UCSD-AML1 (cell line): Measurements from ENCODE around the gene CALN1.
"Not testable (repeated sequence)": the region's sequence is repeated elsewhere in the genome, so short reads cannot be mapped to it uniquely, and the experiment has no call there.

Experiments used
- DNase-seq: peaks from one replicate; lab custom pipeline; 2025; ENCODE audit not compliant: unreplicated experiment; lab: John Stamatoyannopoulos, UW

The CALN1 gene

DNA sequence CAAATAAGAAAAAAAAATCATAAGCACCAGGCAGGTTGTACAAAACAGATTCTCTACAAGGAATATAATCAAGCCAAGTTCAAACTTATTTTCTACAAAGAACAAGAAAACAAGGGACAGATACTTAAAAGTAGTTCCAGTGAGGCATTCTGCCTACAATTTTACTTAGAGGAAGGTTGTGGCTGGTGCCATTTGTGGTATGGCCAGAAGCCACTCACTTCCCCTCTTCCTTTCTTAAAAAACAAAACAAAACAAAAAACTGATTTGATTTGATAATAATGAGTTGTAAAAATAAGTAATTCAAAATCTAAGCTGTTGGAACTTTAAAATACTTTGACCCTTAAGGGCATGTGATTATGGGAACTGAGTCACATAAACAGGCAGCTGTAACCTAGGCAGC lies 420.6 kb downstream of the CALN1 start:
- DNase-seq: no peak

DNA sequence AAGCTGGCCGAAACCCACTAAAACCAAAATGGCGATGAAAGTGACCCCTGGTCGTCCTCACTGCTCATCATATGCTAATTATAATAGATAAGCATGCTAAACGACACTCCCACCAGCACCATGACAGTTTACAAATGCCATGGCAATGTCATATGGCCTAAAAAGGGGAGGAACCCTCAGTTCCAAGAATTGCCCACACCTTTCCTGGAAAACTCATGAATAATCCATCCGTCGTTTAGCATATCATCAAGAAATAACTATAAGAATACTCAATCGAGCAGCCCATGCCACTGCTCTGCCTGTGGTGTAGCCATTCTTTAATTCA lies 422.0 kb downstream of the CALN1 start:
- no peak for DNase-seq

DNA sequence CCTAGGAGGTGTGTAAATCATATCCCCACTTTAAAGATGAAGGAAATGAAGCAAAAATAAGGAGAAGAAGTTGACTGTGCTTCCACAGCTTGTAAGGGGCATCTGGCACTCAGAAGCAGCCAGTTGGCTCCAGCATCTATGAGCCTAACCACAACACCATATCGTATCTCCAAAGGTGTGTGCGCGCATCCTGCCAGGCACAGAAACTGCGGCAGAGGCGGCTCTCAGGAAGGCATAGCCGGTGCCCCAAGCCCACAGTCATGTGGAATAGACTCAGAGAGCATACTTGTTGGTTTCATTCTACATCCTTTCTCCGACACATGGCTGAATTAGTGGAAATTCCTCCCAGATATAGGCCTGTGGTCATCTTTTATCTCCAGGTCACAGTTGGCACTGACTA lies 423.9 kb downstream of the CALN1 start:
- no peak for DNase-seq

DNA sequence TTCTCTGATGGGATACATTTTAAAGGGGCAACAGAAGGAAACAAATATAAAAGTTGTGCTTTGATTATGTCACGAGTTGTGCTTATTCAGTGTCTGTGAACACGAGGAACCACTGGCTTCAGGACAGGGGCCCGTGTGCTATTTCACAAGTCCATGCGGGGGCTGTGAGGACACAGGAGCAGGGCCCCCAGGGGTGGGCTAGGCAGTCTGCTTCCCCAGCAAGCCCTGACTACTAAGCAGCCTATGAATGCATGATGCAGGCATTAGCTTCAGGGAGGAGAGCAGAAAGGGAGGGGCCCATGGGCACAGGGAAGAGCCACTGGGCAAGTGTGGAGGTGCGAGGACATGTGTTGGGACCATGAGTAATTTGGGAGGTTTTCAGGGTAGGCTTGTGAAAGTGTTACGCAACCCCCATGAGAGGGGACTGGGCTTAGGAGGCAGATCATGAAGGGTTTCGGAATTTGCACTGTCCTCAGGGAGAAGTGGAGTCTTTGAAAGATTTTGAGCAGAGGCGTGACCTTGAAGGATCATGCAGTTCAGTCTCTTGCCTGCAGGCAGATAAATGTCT lies 424.9 kb downstream of the CALN1 start:
- no peak for DNase-seq

DNA sequence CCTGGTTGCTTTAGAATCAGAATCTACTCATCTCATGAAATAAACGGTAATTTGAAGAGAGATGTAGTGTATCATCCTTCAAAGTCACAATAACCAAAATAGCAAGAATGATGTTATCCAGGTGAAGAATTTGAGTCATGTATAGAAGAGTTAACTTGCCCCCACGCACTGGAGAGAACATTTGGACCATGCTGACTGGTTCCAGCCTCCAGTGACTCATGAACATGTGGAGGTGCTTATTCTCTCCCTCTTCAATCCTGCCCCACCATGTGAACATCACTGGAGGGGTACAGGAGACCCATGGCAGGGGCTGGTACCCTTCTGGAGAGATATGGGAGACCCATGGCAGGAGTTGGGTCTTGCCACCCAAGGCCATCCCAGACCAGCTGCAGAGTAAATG lies 427.8 kb downstream of the CALN1 start:
- no peak for DNase-seq

DNA sequence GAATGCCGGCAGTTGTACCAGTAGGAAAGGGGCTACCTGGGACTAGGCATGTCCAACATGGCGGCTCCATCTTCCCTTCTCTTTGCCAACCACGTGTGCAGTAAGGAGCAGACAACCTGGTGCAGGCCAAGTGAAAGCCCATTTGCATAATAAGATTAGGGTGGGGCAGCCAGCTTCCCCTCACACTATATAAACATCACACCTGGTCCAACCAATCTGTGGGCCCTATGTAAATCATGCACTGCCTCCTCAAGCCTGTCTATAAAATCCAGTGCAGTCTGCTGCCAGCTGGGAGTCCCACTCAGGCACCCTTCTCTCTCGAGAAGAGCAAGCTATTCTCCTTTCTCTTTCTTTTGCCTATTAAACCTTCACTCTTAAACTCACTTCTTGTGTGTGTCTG lies 429.3 kb downstream of the CALN1 start:
- DNase-seq: no peak

DNA sequence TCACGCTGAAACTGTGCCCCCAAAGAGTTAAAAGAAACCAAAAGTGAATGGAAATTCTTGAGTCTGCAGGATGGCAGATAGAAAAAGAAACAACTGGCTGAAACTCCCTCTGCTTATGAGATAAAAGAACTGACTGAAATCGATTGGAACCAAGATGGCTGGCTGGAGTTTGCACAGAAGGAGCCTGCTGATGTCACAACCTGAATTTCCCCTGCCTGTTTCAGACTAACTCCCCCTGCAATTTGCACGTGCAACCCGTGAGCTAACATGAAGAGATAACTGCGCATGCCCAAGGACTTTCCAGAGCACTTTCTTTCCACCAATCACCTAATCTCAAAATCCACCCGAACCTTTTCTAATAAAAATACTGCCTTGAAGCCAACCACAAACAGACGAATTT lies 435.5 kb downstream of the CALN1 start:
- DNase-seq: no peak

DNA sequence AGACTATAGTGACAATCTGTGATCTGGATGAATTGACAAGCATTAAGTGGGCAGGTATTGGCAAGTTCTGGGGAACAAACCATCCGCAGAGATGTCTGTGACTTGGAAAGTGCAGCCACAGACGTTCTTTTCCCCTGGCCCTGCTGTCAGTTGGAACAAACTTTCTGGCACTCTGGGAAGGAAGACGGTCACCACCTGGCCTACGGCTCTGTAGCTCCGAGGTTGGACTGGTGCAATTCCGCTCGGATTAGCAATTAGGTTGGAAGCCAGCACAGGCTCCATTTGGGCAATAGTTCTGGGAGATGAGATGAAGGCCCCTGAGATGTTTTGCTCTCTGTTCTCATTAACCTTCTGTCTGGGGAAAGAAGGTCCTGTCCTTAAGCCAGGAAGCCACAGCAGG lies 437.5 kb downstream of the CALN1 start:
- DNase-seq: no peak

DNA sequence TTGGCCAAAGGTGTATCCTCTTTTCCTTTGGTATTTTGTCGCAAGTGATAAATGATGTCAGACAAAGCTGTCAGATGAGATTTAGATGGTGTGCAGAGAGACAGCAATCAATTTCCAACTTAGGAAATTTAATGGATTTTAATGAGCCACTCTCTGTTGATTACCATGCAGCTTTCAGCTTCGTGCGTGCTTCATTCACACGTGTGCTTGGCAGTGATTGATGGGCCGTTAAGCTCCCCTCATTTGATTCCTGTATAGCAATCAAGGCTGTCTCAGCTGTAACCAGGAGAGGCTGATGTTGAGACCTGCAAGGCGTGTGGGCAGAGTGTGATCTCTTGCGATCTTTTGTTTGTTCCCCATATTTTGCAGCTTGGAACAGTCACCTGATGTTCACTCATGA lies 439.6 kb downstream of the CALN1 start:
- DNase-seq: no peak

DNA sequence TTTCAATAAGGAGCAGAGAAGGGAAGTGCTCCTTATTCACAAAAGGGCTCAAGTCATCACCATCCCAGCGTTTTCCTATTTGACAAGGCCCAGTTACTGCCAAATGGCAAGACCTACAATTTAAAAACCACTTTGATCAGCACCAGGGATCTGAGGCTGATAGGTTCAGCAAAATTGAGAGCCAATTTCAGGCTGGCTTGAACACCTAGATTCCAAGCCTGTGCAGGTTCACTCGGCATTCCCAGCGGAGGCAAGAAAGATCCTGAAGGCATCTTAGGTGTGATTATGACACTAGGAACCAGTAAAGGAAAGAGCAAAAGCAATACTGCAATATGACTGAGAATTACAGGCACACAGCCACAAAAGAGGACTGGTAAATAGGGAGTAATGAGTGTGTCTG lies 441.4 kb downstream of the CALN1 start:
- no peak for DNase-seq

DNA sequence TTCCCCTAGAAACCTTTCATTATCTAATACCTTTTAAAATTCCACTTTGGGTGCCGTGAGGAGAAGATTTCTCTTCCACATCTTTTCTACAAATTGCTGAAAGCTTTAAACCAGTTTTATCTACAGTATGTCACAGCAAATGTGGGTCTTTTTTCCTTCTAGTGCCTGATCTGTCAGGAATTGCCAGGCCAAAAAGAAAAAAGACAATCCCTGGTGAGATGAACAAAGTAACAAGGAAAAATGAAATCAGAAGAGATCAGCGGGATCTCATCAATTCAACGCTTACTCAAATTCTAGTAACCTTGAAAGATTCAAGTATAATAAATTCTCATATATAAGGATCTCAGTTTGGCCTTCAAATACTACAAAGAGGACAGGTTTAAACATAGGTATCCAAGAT lies 449.5 kb downstream of the CALN1 start:
- DNase-seq: no peak

DNA sequence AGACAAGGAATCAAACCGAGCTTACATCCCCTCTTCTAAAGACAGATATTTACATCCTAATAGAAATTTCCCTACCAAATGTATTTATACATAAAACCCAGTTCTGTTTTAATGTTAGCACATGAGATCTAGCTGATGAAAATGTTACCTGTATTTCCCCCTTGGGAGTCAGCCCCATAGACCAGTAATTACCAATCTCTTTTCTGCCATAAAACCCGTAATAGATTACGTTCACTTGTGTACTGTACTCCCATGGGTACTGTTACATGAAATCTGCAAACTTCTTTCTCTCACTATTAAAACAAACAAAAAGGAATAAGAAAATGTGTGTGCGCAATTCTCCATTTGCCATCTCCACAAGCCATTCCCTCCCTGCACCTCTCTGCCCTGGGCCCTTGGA lies 450.9 kb downstream of the CALN1 start:
- no peak for DNase-seq

DNA sequence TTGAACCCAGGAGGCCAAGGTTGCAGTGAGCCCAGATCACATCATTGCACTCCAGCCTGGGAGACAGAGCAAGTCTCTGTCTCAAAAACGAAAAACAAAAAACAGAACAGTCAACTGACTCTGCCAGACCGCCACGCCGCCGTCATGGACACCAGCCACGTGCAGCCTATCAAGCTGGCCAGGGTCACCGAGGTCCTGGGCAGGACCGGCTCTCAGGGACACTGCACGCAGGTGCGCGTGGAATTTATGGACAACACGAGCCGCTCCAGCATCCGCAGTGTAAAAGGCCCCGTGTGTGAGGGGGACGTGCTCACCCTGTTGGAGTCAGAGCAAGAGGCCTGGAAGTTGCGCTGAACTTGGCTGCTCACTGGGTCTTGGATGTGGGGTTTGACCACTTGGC lies 470.0 kb downstream of the CALN1 start:
- no peak for DNase-seq

DNA sequence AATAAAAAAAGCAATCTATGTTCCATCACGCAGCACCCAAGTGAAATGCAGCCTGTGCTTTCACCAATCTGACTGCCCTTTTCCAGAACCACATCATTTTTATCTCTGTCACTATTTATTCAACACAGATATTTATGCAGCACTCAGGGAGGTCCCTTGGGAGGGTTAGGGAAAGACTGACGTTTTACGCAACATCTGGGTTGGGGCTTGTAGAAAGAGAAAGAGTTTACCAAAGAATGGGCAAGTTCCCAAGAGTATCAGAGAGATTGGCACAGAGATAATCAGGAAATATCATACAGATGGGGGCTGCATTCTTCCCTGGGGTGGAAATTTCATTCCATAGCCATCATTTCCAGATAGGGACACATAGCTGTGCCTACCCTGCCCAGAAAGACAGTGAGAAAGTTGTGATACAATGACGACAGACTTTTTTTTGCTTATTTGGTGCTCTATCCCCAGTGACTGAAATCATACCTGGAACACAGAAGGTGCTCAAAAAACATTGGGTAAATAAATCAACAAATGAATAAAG lies 474.2 kb downstream of the CALN1 start:
- DNase-seq: no peak

DNA sequence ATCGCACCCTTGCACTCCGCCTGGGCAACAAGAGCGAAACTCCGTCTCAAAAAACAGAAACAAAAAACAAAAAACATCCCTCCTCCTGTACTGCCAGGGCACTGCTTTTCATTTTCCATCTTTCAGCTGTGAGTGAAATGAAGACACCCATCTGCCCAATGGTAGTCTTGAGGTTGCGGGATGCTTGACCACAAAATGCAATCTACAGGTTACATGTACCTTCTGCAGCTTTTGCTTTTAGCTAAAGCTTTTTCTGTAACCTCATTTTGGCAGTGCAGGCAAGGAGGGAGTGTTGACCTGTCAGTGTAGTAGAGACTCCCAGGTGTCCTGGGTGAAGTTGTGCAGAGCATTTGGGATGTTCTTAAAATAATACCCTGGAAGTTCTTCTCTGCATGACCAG lies 476.5 kb downstream of the CALN1 start:
- no peak for DNase-seq

DNA sequence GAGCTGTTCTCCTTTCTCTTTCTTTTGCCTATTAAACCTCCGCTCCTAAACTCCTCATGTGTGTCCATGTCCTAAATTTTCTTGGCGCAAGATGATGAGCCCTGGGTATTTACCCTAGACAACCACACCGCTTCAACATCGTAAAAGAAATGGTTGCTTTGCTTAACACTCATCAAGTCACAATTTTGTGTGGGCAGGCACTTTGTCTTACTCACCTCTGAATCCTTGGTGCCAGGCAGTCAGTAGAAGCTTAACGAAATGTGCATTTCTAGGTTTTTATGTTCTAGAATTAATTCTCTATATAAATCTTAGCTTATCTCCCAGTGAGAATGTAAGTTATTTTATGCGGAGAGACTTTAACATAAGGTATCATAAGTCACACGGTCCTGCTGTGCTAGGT lies 478.7 kb downstream of the CALN1 start:
- DNase-seq: no peak

DNA sequence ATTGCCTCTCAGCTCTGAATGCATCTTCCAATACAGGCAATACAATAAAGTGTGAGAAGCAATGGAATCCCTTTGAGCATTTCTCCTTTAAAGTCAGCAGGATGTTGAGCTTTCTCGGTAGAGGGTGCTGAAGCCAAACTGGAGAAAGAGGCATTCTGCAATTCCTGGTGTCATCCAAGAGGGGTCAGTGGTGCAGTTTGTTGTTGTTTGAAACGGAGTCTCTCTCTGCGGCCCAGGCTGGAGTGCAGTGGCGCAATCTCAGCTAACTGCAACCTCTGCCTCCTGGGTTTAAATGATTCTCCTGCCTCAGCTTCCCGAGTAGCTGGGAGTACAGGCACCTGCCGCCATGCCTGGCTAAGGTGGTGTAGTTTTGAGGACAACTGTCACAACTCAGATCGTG lies 486.5 kb downstream of the CALN1 start:
- DNase-seq: no peak

DNA sequence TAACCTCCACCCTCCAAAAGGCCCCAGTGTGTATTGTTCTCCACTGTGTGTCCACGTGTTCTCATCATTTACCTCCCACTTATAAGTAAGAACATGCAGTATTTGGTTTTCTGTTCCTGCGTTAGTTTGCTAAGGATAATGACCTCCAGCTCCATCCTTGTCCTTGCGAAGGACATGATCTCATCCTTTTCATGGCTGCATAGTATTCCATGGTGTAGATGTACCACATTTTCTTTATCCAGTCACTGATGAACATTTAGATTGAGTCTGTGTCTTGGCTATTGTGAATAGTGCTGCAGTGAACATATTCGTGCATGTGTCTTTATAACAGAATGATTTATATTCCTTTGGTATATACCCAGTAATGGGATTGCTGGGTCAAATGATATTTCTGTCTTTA lies 497.9 kb downstream of the CALN1 start:
- DNase-seq: not testable (repeated sequence)

DNA sequence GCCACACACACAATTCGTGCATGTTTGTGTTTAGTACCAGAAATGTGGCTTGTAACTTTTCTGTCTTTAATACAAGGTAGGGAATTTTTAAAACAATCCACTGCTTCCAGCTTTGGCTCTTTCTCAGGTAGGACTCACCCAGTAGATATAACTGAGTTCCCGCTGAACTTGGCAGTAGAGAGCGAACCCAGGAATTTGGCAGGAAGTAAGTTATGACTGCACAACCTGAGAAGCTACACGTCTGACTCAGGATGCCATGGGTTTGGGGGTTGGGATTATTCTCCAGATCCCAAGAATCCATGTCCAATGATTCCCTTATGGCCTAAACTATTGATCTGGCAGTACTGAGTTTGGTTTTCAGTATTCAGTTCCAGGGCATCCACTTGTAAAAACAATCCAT lies 499.7 kb downstream of the CALN1 start:
- DNase-seq: no peak

DNA sequence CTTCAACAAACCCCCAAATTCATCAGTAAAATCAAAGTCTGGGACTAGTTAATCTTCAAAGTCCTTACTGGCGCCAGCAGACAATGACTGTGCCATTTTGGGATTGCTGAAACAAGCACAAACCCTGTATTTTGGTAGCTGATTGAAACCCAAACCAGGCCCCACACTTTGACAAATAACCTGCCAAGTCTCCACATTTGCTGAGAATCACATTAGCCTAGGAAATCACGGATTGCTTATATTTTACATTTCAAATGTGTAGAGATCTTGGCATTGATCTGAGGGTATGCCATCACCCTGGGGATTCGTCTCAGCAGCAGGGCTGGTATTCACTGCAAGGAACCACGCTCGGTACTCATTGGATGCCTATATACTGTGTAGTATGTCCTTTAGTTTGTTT lies 501.1 kb downstream of the CALN1 start:
- no peak for DNase-seq

DNA sequence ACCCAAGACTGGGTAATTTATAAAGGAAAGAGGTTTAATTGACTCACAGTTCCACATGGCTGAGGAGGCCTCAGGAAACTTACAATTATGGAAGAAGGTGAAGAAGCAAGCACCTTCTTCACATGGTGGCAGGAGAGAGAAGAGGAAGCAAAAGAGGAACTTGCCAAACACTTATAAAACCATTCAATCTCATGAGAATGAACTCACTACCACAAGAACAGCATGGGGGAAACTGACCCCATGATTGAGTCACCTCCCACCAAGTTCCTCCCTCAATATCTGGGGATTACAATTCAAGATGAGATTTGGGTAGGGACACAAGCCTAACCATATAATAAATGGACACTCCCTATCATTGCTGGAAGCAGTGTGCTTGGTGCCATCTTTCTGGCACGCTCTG lies 506.3 kb downstream of the CALN1 start:
- no peak for DNase-seq

DNA sequence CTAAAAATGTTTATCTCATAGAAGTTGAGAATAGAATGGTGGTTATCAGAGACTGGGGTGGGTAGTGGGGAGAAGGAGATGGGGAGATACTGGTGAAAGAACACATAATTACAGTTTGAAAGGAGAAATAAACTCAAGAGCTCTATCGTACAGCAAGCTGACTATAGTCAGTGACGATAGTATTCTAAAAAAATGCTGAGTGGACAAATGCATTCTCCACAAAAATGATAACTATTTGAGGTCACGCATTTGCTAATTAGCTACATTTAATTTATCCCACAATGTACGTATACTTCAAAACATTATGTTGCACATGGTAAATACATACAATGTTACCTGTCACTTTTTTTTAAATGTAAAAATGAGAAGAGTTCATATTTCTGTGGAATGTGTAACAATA lies 507.7 kb downstream of the CALN1 start:
- DNase-seq: no peak

DNA sequence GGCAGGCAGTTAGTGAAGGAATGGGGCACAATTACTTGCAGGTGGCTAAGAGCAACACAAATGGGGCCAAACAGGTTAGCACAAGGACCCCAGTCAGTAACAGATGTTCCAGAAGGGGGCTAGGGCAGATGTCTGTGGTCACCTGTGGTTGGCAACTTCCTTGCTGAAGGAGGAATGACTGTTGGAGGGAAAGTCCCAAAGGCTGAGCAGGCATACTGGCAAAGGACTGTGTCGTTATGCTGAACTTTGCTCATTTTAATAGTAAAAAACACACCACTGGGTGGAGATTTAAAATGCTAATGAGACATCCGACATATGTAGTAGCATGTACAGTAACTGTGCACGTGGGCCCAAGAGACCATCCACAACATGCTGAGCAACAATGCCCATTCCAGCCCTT lies 511.6 kb downstream of the CALN1 start:
- peak; percentile 21 for DNase-seq

DNA sequence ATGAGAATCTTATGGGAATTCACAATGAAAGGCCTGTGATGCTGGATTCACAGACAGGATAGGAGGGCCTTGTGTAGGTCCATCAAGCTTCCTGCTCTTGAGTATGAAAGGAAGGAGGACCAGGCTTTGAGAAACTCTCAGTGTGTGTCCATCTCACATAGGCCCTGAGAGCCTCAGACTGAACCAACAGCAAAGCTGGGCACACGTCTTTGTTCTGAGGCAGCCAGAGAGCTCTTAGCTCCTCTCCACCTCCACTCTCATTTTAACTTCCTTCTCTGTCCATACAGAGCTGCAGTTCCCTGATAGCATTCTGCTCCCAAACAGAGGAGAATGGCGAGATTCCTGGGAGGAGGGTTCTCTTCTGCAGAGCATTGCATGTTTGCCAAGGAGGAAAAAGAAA lies 515.6 kb downstream of the CALN1 start:
- DNase-seq: peak; percentile 7
